Ovary (tissue), 9 donors: ENCODE results near the gene ATXN7. TPM values are rescaled to one million over a fixed set of nuclear protein-coding genes. Genes with fewer than 3 reads are reported as not detected.

ENCODE experiments used
- DNase-seq, 5 donors: peaks; one replicate each; pipeline ENCODE4 v3.0.0-alpha.2; 2019 to 2020
- H3K27ac ChIP-seq, 2 donors: fragments of 200-600 bp; one replicate each; pipeline versions ENCODE4 v1.5.1 to v1.8.0; 2019 to 2022
- H3K27me3 ChIP-seq: fragments of 200-600 bp; one replicate; pipeline ENCODE4 v1.8.0; 2022
- H3K36me3 ChIP-seq: fragments of 200-600 bp; sonication (generic); one replicate; pipeline ENCODE4 v1.5.1; 2019
- H3K4me1 ChIP-seq: one replicate; pipeline ENCODE4 v1.8.1; 2013; ENCODE audit warnings: mild to moderate bottlenecking, moderate library complexity; ENCODE audit not compliant: insufficient read depth
- H3K4me3 ChIP-seq: fragments of 200-600 bp; sonication (generic); one replicate; pipeline ENCODE4 v1.5.1; 2017
- H3K9me3 ChIP-seq, 2 donors: fragments of 200-600 bp in 1 of 2; sonication (generic) in 1 of 2; one replicate each; pipeline versions ENCODE4 v1.5.1 to v1.8.1; 2013 to 2019; ENCODE audit warnings: mild to moderate bottlenecking in 1 of 2, moderate library complexity in 1 of 2
- EP300 ChIP-seq: sonication (generic); formaldehyde crosslinking; IDR thresholded peaks from one replicate; pipeline ENCODE4 v1.6.1; 2017; ENCODE audit warnings: antibody characterized with exemption
- POLR2A ChIP-seq: fragments of 450-650 bp; IDR thresholded peaks from one replicate; pipeline ENCODE4 v1.6.1; 2017; ENCODE audit warnings: antibody characterized with exemption, mild to moderate bottlenecking, moderate library complexity
- WGBS, 3 donors: extraction: QIAGEN DNeasy Blood & Tissue Kit in 1 of 3; methylation state at CpG; one replicate each; pipeline versions ENCODE4 v1.1.5 to v1.1.7; 2013 to 2017; 5-methylcytosine and 5-hydroxymethylcytosine counted together
- intact Hi-C, 4 donors: fragments of 100-400 bp; cut with DNase I; formaldehyde crosslinking; loops; one replicate each; pipeline versions ENCODE4 v1.11.0 to v1.15.1; 2022 to 2023
- polyA plus RNA-seq, 2 donors: library from polyadenylated mRNA; stranded (reverse); fragments of 200-250 nt in 1 of 2; fragments of 350-450 nt in 1 of 2; fragmentation: Illumina TruSeq in 1 of 2; extraction: RNeasy Lipid Tissue Mini Kit (QIAGEN cat#74804) in 1 of 2; gene quantifications; one replicate each; pipeline ENCODE4 v1.2.3, GENCODE V29; 2013 to 2014
- total RNA-seq, 7 donors: library from RNA; depleted of rRNA in 2 of 7; stranded (reverse); fragments of >200 nt in 2 of 7; fragmentation: NEBNext Ultra II Directional in 3 of 7; extraction: Animal tissue kit (Norgen Biotek cat#: 25700) in 3 of 7; gene quantifications; one replicate each; pipeline versions ENCODE4 v1.1.0 to v1.2.4, GENCODE V29; 2016 to 2023
- TF ChIP-seq, protein P1 (sequence below), 3 donors: fragments of 450-650 bp in 2 of 3; fragments of 200-600 bp in 1 of 3; IDR thresholded peaks; one replicate each; pipeline versions ENCODE4 v1.5.1 to v1.8.0; 2016 to 2022; ENCODE audit warnings: antibody characterized with exemption in 3 of 3, mild to moderate bottlenecking in 1 of 3
- donor health status: DM: no; HTN: no; CAD: no; lungs with moderate emphysema.
- donor health status: DM: no; HTN: no; CAD: no.
- donor health status: Bipolar disorder and iron deficiency.
- donor health status: DM: yes; HTN: yes; CAD: no.
- donor health status: DM: no; HTN: no; CAD: no.
- donor health status: DM: yes; HTN: yes; CAD: no.

Gene ATXN7
- total and polyA plus RNA-seq, 9 donors, result 4.3 to 47.0 (median 27.7) TPM

GRCh38 chr3:63926309-63926708, 62.6 kb downstream of the ATXN7 start:
- Histone ChIP-seq H3K4me1 (peaks cover 3% of the 10 kb centered on the region), H3K9me3 (no peaks in the 10 kb centered on the region), H3K27me3 (no peaks in the 10 kb centered on the region), H3K36me3 (no peaks in the 10 kb centered on the region), H3K4me3 (no peak overlapping the region), H3K27ac (no peak overlapping the region)
- intact Hi-C loops, result loop anchor here in 2 of 4 donors (10.0 kb wide), 2 partner anchors 58 to 68 kb away; no protein-coding TSS in a partner anchor
- TF ChIP-seq, protein P1, sequence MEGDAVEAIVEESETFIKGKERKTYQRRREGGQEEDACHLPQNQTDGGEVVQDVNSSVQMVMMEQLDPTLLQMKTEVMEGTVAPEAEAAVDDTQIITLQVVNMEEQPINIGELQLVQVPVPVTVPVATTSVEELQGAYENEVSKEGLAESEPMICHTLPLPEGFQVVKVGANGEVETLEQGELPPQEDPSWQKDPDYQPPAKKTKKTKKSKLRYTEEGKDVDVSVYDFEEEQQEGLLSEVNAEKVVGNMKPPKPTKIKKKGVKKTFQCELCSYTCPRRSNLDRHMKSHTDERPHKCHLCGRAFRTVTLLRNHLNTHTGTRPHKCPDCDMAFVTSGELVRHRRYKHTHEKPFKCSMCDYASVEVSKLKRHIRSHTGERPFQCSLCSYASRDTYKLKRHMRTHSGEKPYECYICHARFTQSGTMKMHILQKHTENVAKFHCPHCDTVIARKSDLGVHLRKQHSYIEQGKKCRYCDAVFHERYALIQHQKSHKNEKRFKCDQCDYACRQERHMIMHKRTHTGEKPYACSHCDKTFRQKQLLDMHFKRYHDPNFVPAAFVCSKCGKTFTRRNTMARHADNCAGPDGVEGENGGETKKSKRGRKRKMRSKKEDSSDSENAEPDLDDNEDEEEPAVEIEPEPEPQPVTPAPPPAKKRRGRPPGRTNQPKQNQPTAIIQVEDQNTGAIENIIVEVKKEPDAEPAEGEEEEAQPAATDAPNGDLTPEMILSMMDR (IDR thresholded peaks at IDR 0.05), result no peak
- TF ChIP-seq POLR2A (no peak), EP300 (no peak)
- 96 to 100% (median 97%) methylated on average over 4 of the region's 4 CpGs for WGBS, 3 donors
- no peak for DNase-seq

- no peak for TF ChIP-seq POLR2A
- TF ChIP-seq, protein P1 (IDR thresholded peaks at IDR 0.05), result no peak
- no peak for TF ChIP-seq EP300
- intact Hi-C loops, result loop anchor here in 2 of 4 donors (10.0 kb wide), 2 partner anchors 57 to 67 kb away; no protein-coding TSS in a partner anchor
- Histone ChIP-seq H3K27ac (no peak overlapping the region), H3K27me3 (no peaks in the 10 kb centered on the region), H3K4me1 (peaks cover 4% of the 10 kb centered on the region), H3K9me3 (no peaks in the 10 kb centered on the region), H3K4me3 (no peak overlapping the region), H3K36me3 (no peaks in the 10 kb centered on the region)
- no peak for DNase-seq
- WGBS, 3 donors, result 84 to 86% (median 84%) methylated on average over 10 of the region's 10 CpGs
Observed at GRCh38 chr3:63927422-63928280, 64.0 kb downstream of the ATXN7 start.

DNA sequence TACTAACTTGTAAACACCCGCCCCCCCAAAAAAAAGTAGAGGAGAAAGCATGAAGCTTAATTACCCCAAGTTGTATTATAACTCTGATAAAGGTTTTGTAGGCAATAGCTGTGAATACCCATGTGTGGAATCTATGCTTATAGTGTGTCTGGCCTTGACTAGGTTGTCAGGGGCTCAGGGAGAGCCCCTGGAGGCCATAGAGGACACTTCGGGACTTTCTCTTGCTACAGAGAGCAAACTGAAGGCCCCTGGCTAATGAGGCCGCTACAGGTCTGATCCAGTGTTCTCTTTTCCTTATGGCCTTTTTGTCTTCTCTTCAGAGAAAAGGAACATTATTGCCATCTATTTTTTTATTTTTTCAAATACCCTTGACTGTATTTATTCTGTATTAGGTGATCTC, 67.6 kb downstream of the ATXN7 start:
- TF ChIP-seq, protein P1 (IDR thresholded peaks at IDR 0.05), result no peak
- TF ChIP-seq EP300 (no peak), POLR2A (no peak)
- H3K27ac ChIP-seq, result no peak overlapping the region
- intact Hi-C loops, result no loop called here
- peaks cover 1% of the 10 kb centered on the region for H3K4me1 ChIP-seq
- DNase-seq, result no peak
- H3K4me3 ChIP-seq, result no peak overlapping the region
- H3K36me3 ChIP-seq, result no peaks in the 10 kb centered on the region
- WGBS, 3 donors, result 96 to 99% (median 96%) methylated on average over 3 of the region's 3 CpGs
- H3K27me3 ChIP-seq, result no peaks in the 10 kb centered on the region
- H3K9me3 ChIP-seq, result no peaks in the 10 kb centered on the region

- Histone ChIP-seq H3K36me3 (no peaks in the 10 kb centered on the region), H3K4me1 (peaks cover 3% of the 10 kb centered on the region), H3K9me3 (no peaks in the 10 kb centered on the region), H3K27me3 (no peaks in the 10 kb centered on the region), H3K27ac (no peak overlapping the region), H3K4me3 (no peak overlapping the region)
- intact Hi-C loops, result no loop called here
- no peak for DNase-seq
- 87 to 93% (median 91%) methylated on average over 3 of the region's 3 CpGs for WGBS, 3 donors
- no peak for TF ChIP-seq POLR2A
- TF ChIP-seq EP300, result no peak
- TF ChIP-seq, protein P1 (IDR thresholded peaks at IDR 0.05), result no peak
Observed at GRCh38 chr3:63932509-63933212, 69.0 kb downstream of the ATXN7 start.
